Hepatocyte (in vitro differentiated cells): ENCODE measurements around the gene DUOXA1. TPM values are rescaled to one million over a fixed set of nuclear protein-coding genes. Genes with fewer than 3 reads are reported as not detected.

Experiments used
- DNase-seq: peaks from one replicate; pipeline ENCODE4 v3.0.0-alpha.2; 2016; ENCODE audit warnings: low spot score
- H2AFZ ChIP-seq: fragments of 200-600 bp; sonication (generic); 2 replicates; pipeline ENCODE4 v1.6.0; 2016; ENCODE audit warnings: antibody characterized with exemption, mild to moderate bottlenecking
- H3K27ac ChIP-seq: fragments of 200-600 bp; sonication (generic); 2 replicates; pipeline ENCODE4 v1.5.1; 2016; ENCODE audit warnings: mild to moderate bottlenecking
- H3K27me3 ChIP-seq: fragments of 200-600 bp; sonication (generic); 2 replicates; pipeline ENCODE4 v1.6.1; 2016
- H3K36me3 ChIP-seq: fragments of 200-600 bp; sonication (generic); replicated peaks from 2 replicates; pipeline ENCODE4 v1.5.1; 2016; ENCODE audit warnings: low read depth; ENCODE audit not compliant: insufficient read depth
- H3K4me1 ChIP-seq: fragments of 200-600 bp; sonication (generic); 2 replicates; pipeline ENCODE4 v1.5.1; 2016; ENCODE audit warnings: mild to moderate bottlenecking, moderate library complexity; ENCODE audit not compliant: insufficient read depth
- H3K4me2 ChIP-seq: fragments of 200-600 bp; sonication (generic); 2 replicates; pipeline ENCODE4 v1.6.0; 2016
- H3K4me3 ChIP-seq: fragments of 200-600 bp; sonication (generic); 2 replicates; pipeline ENCODE4 v1.5.1; 2016; ENCODE audit warnings: mild to moderate bottlenecking
- H3K79me2 ChIP-seq: fragments of 200-600 bp; sonication (generic); 2 replicates; pipeline ENCODE4 v1.6.0; 2017; ENCODE audit warnings: mild to moderate bottlenecking
- H3K9me2 ChIP-seq: fragments of 200-600 bp; sonication (generic); replicated peaks from 2 replicates; pipeline ENCODE4 v1.6.0; 2017; ENCODE audit warnings: mild to moderate bottlenecking; ENCODE audit not compliant: insufficient read depth
- H3K9me3 ChIP-seq: fragments of 200-600 bp; sonication (generic); 2 replicates; pipeline ENCODE4 v1.5.1; 2016; ENCODE audit warnings: low read depth, mild to moderate bottlenecking
- H4K20me1 ChIP-seq: fragments of 200-600 bp; sonication (generic); 2 replicates; pipeline ENCODE4 v1.6.0; 2016; ENCODE audit warnings: mild to moderate bottlenecking; ENCODE audit not compliant: insufficient read depth, poor library complexity, severe bottlenecking
- EZH2 ChIP-seq: fragments of 200-600 bp; sonication (generic); IDR thresholded peaks from 2 replicates; pipeline ENCODE4 v1.6.1; 2016; ENCODE audit warnings: antibody characterized with exemption, mild to moderate bottlenecking, borderline replicate concordance
- EZH2phosphoT487 ChIP-seq: fragments of 200-600 bp; sonication (generic); IDR thresholded peaks from one replicate; pipeline ENCODE4 v1.6.1; 2018; ENCODE audit warnings: antibody characterized with exemption, mild to moderate bottlenecking, low read depth, moderate library complexity; ENCODE audit not compliant: unreplicated experiment, severe bottlenecking
- WGBS: methylation state at CpG from one replicate; pipeline ENCODE4 v1.1.6; 2016; ENCODE audit warnings: low lambda C conversion rate; ENCODE audit errors: missing lambda C conversion rate; 5-methylcytosine and 5-hydroxymethylcytosine counted together
- polyA plus RNA-seq: library from polyadenylated mRNA; unstranded; fragments of >200 nt; fragmentation: Nextera tagmentation; extraction: Ambion mirVana; gene quantifications from 2 replicates; pipeline ENCODE4 v1.2.1, GENCODE V29; 2016
- total RNA-seq: library from RNA; depleted of rRNA; stranded (reverse); fragments of >200 nt; gene quantifications from 2 replicates; pipeline ENCODE4 v1.2.3, GENCODE V29; 2014
- TF ChIP-seq, protein P1 (sequence below): fragments of 200-600 bp; sonication (generic); IDR thresholded peaks from 2 replicates; pipeline ENCODE4 v1.5.1; 2016; ENCODE audit warnings: antibody characterized with exemption, mild to moderate bottlenecking; ENCODE audit not compliant: poor library complexity

Gene DUOXA1
- total and polyA plus RNA-seq, 2 experiments from 2014 or later = 10.9 to 15.2 TPM

DNA sequence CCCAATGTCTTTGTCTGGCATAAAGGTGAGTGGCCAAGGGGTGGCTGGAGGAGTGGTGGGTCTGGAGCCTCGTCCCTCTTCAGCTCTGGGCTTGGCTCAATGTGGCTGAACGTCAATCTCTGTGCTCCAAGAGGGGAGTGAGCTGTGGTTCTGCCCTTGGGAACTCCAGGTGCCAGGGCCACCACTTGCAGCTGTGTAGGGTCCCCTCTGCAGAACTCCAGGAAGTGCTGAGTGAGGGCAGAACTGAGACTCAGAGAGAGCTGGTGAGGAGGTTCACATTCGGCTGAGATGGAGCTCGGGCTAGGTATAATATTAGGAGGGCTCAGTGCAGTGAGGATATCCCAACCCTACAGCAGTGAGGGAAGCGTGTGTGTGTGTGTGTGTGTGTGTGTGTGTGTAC is 11.7 kb upstream of the DUOXA1 start:
- Histone ChIP-seq H3K4me2 (no peak overlapping the region), H3K36me3 (no peaks in the 10 kb centered on the region), H3K9me3 (no peaks in the 10 kb centered on the region), H4K20me1 (no peaks in the 10 kb centered on the region), H3K4me1 (no peaks in the 10 kb centered on the region), H3K27me3 (peaks cover 5% of the 10 kb centered on the region), H3K27ac (no peak overlapping the region), H3K9me2 (no peaks in the 10 kb centered on the region), H3K4me3 (no peak overlapping the region), H2AFZ (no peak overlapping the region), H3K79me2 (no peaks in the 10 kb centered on the region)
- 77% methylated on average over 5 of the region's 5 CpGs for WGBS
- no peak for DNase-seq
- TF ChIP-seq, protein P1, sequence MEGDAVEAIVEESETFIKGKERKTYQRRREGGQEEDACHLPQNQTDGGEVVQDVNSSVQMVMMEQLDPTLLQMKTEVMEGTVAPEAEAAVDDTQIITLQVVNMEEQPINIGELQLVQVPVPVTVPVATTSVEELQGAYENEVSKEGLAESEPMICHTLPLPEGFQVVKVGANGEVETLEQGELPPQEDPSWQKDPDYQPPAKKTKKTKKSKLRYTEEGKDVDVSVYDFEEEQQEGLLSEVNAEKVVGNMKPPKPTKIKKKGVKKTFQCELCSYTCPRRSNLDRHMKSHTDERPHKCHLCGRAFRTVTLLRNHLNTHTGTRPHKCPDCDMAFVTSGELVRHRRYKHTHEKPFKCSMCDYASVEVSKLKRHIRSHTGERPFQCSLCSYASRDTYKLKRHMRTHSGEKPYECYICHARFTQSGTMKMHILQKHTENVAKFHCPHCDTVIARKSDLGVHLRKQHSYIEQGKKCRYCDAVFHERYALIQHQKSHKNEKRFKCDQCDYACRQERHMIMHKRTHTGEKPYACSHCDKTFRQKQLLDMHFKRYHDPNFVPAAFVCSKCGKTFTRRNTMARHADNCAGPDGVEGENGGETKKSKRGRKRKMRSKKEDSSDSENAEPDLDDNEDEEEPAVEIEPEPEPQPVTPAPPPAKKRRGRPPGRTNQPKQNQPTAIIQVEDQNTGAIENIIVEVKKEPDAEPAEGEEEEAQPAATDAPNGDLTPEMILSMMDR = no peak
- TF ChIP-seq EZH2 = no peak
- no peak for TF ChIP-seq EZH2phosphoT487

DNA sequence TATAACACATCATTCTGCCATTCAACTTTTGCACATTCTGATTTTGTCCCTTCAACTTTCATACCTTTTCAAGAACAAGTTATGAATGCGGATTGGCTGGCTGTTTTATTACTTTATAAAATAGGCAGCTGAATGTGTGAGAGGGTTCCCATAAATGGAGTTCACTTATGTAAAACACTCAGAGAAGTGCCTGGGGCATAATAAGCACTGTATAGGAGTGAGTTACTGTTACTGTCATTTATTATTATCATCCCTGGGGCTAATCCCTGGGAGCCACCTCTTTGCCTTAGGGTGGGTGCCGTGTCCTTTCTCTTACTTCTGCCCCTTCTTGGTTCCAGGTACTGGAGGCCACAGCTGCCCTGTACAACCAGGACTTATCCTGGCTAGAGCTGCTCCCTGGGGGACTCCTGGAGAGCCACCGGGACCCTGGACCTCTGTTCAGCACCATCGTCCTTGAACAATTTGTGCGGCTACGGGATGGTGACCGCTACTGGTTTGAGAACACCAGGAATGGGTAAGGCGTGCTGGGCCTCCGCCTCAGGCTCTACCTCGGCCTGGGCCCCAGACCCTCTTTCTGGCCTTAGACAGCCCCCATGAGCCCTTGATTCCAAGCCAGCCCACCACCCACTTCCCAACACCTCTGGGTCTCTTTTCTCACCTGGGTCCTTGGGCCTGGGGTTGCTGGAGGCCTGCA is 11.0 kb upstream of the DUOXA1 start:
- 96% methylated on average over 10 of the region's 10 CpGs for WGBS

DNA sequence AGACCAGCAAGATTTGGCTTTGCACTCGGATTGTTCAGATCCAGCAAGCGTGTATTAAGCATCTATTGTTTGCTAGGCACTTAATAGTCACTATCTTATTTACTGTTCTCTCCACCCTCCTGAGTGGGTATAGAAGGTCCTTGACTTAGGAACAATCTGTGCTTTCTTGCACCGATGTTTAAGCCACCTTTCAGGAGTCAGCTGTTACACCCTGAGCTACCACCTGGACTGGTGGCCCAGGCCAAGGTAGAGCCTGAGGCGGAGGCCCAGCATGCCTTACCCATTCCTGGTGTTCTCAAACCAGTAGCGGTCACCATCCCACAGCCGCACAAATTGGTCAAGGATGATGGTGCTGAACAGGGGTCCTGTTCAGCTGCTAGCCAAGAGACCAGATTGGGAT is 10.1 kb upstream of the DUOXA1 start:
- Histone ChIP-seq H3K36me3 (no peaks in the 10 kb centered on the region), H3K9me3 (no peaks in the 10 kb centered on the region), H2AFZ (no peak overlapping the region), H3K4me3 (no peak overlapping the region), H3K9me2 (no peaks in the 10 kb centered on the region), H3K27me3 (peaks cover 14% of the 10 kb centered on the region), H3K27ac (no peak overlapping the region), H3K79me2 (no peaks in the 10 kb centered on the region), H3K4me2 (no peak overlapping the region), H4K20me1 (no peaks in the 10 kb centered on the region), H3K4me1 (peaks cover 3% of the 10 kb centered on the region)
- 83% methylated on average over 6 of the region's 6 CpGs for WGBS
- DNase-seq = no peak
- TF ChIP-seq EZH2phosphoT487 = no peak
- TF ChIP-seq, protein P1 = no peak
- no peak for TF ChIP-seq EZH2

More for the DNA sequence above, 11.0 kb upstream of the DUOXA1 start:
- Histone ChIP-seq H3K27ac (no peak overlapping the region), H3K9me3 (no peaks in the 10 kb centered on the region), H3K4me3 (no peak overlapping the region), H3K4me2 (no peak overlapping the region), H2AFZ (no peak overlapping the region), H3K27me3 (peaks cover 10% of the 10 kb centered on the region), H3K4me1 (no peaks in the 10 kb centered on the region), H4K20me1 (no peaks in the 10 kb centered on the region), H3K36me3 (no peaks in the 10 kb centered on the region), H3K79me2 (no peaks in the 10 kb centered on the region), H3K9me2 (no peaks in the 10 kb centered on the region)
- TF ChIP-seq, protein P1 = no peak
- TF ChIP-seq EZH2 (no peak), EZH2phosphoT487 (no peak)
- DNase-seq = no peak
